A204.1 (cell line): ENCODE data around the gene AMER3.

Experiments used
- FAIRE-seq: peaks from 2 replicates; lab custom pipeline; 2012; peaks lifted over from hg19 to GRCh38; lab: Jason Lieb, UNC

The AMER3 gene

DNA sequence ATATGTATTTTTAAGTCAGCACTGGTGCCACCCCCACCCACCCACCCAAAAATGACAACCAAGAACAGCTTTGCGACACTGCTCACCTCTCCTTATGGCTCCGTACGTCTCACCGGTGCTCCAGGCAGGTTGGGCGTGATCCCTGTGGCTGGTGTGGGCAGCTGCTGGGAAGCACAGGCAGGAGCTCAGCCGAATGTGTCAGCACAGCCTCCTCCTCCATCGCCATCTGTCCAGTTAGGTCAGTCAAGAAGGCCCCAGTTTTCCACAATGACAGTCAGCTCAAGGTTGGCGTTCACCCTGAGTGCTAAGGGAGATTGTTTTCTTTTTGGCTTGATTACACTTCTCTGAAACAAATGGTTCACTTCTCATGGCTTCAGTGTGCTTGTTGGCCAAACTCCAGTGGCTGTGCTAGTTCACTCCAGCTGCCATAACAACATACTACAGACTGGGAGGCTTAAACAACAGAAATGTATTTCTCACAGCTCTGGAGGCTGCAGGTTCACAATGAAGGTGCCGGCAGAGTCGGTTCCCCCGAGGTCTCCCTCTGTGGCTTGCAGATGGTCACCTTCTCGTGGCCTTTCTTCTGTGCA lies 30.2 kb downstream of the AMER3 start:
- no peak for FAIRE-seq

DNA sequence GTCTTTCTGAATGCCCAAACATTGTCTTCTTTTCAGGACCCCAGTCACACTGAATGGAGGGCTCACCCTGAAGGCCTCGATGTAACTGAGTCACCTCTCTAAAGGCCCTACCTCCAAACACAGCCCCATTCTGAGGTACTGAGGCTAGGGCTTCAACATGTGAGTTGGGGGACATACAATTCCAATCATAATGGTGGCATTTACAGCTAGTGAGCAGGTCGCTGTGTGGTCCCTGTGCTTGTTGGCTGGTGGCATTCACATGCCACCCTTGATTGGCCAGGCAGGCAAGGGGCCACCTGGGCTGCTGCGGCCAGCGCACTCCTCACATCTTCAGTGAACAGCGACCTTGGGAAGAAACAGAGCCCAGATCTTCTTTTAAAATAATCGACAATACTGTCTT lies 30.7 kb downstream of the AMER3 start:
- no peak for FAIRE-seq

DNA sequence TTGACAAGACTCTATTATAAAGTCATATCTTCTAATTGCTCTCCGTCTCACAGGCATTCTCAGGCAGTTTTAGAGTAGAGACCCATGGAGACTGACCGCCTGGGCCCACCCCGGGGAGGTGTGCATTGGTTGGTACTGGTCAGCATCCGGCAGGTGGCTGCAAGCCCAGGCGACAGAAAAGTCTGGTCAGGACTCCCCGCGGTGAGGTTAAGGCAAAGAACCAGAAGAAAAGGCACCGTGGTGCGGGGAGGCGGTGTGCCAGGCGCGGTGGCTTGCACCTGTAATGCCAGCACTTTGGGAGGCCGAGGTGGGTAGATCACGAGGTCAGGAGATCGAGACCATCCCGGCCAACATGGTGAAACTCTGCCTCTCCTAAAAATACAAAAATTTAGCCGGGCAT lies 32.5 kb downstream of the AMER3 start:
- no peak for FAIRE-seq

DNA sequence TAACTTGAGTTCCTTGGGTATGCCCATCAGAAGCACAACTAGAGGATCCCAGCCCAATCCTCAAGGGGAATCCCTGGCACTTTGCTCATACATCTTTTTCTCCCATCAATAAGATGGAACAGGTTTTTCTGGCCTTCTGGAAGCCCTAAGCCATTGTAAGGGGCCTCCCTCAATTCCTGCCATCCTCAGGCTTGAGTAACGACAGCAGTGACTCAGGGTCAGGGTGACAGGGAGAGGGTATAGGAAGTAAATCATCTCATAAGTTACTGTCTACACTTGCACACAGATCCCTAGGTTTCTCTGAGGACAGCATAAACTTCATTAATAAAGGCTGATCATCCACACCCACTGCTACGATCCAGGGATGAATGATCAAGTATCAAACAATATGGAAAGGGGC lies 35.0 kb downstream of the AMER3 start:
- no peak for FAIRE-seq

DNA sequence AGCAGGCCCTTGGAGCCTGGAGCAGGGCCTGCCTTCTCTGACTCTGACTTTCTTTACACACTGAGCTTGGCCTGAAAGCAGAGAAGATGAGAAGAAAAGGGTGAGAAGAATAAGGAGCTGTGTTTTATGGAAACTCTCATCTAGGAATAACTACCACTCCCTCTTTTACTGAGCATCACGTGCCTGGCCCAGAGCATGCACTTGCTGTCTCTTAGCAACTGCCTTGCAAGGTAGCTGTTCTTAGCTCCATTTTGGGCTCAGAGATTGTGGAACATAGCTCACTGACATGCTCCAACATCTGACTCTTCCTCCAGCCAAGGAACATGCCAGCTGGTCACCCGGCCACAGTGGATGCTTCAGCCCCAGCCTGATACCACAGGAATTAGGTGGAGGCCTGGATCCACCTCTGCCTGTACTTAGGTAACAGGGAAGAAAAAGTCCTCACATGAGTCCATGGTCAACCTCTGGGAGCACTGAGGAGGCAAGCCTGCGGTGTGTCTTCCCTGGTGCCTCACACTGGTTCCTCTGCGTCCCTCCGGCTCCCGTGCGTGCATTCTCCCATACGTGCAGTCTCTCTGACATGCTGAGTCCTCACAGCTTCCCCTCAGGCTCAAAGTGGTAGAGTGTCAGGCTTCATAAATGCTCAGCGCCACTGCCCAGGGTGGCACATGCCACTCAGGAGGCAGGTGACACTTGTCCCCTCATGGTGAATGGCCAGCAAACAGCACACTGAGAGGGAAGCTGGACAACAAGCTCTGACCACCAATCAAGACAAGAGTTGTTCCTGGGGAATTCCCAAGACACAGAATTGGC lies 35.7 kb downstream of the AMER3 start:
- FAIRE-seq: no peak

DNA sequence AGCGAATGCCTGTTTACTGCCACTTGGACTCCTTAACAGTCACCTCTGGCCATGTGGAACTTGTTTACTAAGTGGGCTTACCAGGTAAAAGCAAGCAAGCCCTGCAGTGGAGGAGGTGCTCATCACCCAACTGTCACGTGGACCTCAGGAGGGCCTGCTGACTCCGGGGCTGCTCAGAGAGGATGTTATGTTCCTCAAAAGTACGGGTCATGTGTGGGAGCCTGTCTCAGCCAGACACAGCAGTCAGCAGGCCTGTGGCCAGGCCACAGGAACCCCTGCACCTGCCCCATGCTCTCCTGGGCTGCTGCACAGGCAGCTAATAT lies 36.2 kb downstream of the AMER3 start:
- FAIRE-seq: no peak

DNA sequence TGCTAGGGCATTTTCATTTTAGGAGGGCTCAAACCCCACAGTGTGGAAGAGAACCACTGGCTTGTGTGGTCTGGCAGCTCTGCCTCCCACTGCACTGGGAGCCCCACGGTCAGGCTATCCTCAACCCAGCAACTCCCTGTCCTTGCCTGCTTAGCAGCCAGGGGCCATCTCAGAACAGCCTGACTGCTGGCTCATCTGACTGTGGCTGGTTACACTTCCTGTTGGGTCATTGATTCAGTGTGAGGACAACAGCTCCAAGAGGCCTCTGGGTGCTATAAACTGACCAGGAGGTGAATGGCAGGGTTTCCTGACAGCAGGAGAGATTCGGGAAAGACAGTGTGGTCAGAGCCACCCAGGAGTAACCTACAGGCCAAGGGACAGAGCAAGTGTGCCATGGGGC lies 40.1 kb downstream of the AMER3 start:
- FAIRE-seq: no peak

DNA sequence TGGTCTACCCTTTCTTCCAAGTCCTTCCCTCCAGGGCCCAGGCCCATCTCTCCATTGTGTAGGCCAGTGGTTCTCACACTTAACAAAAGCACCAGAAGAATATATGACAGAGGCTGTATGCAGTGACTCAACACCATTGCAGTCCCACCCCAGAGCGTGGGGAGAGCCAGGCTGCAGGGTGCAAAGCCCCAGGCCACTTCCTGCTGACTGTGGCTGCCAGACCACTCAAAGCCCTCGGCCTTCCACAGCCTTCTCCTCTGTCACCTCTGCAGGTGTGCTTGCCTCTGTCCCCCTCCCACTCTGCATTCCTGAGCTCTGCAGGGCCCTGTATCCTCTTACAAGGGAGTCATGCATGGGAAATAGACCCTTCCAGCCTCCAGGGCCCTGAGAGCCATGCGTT lies 41.0 kb downstream of the AMER3 start:
- FAIRE-seq: no peak

DNA sequence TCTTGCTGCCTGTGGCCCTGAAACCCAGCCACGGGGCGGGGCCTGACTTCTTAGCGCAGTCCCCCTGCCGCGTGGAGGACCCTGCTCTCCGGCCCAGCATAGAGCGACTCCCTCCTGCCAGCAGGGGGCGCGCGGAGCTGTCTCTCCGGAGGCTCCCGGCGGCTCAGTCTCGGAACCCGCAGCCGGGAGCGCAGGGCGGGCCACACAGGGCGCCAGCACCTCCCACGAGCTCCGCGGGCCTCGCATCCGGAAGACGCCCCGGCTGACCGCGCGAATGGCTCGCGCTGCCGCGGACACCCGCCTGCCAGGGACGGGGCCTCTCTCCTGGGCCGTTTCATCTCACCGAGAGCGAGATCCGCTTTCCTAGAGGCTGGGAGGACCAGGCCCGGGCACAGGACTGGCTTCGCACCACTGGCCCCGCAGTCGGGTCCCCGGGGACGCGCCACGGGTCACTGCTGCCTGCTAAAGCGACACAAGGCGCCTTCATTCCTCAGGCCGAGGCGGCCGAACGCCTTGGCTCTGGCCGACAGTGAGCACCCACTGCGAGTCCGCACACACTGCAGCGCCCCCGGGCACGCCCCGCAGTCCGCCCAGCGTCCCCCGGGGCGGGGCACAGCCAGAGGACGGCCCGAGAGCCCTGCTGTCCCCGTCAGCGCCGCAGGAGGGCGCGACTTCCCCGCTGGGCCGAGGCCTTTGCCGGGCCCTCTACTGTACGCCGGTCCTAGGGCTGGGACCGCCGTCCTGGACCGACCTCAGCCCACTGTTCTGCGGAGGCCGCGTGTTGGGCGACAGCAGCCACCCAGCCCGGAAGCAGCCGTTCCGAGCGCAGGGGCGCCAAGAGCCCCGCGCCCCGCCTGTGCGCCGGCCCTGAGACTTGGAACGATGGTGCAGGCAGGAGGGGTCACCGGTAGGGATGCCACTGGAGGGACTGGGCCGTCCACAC lies 42.4 kb downstream of the AMER3 start:
- FAIRE-seq: no peak

DNA sequence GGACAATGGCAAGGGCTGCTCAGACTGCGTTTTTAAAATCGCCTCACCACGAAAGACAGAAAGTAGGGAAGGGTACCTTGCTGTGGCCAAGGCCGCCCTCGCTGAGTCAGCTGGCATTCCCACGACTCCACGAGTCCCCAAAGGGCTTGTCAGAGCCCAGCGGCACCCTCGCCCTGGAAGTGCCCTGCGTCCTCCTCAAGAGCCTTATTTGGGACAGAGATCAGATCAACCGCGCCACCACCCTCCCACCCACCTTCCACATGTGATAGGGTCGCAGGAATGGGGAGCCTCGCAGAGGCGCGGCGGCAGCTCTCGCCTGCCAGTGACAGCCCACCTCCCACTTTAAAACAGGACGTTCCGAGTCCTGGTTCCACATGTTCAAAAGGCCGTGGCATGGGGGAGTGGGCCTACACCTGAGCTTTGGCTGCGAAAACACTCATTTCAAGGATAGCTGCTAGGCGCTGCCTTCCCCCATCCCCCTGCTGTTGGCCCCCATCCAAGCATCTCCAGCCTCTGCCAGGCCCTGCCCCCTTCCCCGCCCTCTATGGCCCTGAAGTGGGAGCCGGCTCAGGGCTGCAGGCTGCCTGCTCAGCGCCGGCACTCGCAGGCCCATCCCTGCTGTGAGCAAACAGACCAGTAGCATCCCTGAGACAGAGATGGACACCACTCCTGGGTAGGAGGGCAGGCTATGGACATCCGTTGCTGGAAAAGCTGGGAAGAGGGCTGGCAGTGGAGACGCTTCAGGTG lies 43.3 kb downstream of the AMER3 start:
- FAIRE-seq: no peak

DNA sequence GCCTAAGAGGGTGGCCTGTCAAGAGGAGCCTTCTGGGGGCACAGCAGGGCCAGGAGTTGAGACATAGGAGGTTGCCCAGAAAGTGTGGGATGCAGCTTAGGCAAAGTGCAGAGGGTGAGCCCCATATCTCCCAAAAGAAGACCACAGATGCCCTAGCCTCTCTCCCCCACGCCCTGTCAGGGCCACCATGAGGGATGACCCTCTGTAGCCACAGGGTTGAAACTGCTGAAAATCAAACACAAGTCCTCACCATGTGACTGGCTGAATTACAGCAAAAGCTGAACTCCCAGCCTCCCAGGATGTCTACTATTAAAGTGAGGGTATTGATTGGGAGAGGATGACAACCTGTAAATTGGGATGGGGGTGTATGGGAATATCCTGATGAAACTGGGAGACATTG lies 44.0 kb downstream of the AMER3 start:
- no peak for FAIRE-seq

DNA sequence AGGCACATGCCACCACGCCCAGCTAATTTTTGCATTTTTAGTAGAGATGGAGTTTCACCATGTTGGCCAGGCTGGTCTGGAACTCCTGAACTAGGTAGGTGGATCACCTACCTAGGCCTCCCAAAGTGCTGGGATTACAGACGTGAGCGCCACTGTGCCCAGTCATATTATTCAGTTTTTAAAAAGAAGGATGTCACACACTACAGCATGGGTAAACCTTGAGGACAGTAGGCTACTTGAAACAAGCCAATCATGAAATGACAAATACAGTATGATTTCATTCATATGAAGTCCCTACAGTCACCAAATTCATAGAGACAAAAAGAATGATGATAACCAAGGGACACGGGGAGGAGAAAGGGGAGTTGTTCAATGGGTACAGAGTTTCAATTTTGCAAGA lies 50.3 kb downstream of the AMER3 start:
- no peak for FAIRE-seq

DNA sequence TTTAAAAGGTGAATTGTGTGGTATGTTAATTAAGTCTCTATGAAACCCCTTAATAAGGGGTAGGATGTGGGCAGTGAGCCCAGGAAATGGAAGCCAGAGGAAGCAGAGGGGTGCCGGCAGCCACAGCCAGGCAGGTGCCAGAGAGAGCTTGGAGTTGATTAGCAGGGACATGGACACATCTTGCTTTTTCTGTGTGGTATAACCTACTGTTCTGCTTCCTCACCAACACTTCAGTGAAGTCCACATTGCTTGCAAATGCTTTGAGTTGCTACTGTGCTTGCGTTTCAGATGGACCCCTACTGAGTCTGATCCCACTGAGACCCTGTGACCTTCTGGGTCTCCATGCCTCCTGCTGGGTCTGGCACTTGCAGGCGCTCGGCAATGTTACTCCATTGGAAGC lies 51.0 kb downstream of the AMER3 start:
- FAIRE-seq: no peak

DNA sequence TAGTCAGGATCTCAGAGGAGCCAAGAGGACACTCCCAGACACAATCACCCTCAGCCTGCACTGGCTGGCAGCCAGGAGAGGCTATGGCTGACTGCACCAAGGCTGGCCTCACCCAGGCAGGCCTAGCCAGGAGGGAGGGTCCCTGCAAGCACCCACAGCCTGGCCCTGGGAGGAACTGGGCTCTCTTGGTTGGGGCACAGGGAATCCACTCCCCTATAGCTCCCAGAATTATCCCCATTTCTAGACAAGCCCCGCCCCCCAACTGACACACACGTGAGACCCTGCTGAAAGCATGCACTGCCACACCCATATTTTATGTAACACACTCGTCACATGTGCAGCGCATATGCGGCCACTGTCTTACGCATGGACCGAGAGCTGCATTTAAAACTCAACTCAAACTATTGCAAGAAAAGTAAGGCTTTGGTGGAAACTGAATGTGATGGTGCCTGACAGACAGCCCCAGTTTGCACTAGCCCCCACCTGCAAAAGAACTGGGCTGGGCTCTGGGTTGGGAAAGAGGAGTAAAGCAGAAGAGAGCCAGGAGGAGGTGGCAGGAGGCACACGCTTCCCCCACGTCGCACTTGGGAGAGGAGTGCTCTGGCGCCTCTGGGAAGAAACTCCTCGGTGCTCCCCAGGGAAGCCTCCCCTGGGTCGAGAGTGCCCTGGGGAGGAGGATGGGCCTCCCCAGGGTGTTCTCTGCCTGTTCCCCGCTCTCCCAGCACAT lies 52.5 kb downstream of the AMER3 start:
- FAIRE-seq: no peak

DNA sequence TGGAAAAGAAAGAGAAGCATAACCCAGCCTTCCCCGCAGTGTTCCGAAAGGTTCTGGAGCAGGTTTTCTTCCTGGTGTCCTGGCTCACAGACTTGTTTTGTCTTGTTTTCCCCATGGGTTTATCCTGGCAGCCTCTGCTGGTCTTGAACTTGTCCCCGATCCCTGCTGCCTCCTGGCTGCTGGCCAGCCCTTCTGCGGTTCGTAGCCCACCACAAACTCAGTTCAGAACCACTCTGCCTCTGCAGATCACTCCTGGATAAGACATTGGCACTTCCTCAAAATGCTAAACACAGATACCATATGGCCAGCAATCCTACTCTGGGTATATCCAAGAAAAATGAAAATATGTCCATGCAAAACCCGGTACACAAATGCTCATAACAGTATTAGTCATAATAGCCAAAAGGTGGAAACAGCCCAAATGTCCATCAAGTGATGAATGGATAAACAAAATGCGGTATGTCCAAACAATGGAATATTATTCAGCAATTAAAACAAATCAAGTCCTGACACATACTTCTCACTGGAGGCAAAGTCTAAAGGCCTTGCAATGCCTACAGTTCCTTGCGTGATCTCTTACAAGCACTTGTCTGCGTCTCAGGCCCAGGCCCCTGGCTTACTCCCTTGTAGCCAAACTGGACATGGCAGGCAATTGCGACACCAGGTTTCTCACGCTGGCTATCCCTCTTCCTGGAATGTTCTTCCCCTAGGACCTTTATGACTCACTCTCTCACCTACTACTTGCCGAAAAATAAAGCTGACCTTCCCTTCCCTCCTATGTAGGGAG lies 53.3 kb downstream of the AMER3 start:
- no peak for FAIRE-seq

DNA sequence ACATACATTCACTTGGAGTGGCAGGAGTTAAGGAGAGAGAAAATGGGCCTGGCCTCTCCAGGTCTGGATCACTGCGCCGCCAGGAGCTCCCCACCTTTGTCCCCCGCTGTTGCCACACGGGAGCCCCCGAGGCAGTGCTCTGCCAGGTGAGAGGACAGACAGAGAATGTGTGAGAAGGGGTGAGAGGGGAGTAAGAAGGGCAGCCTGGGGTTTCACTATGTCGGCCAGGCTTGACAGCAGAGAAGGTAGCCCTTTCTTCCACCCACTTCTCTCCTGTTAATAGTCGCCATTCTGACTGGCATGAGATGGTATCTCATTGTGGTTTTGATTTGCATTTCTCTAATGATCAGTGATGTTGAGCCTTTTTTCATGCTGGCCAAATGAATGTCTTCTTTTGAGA lies 55.1 kb downstream of the AMER3 start:
- no peak for FAIRE-seq

DNA sequence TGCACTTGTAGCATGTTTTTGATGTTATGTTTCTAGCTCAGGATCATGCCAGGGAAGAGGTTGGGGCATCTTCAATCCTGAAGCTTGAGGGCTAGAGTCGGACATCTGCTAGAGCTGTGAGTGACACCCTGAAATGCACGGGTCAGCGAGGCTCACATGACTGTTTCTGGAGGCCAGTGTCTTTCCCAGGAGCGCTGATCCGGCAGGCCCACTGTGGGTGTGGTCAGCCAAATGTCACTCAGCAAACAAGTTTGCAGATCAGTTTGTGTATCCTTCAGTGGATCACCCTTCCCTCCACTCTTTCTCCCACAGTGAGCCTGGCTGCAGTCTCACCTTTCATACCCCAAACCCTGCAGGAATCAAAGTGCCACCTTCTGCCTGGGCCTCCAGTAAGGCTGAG lies 58.4 kb downstream of the AMER3 start:
- FAIRE-seq: no peak

DNA sequence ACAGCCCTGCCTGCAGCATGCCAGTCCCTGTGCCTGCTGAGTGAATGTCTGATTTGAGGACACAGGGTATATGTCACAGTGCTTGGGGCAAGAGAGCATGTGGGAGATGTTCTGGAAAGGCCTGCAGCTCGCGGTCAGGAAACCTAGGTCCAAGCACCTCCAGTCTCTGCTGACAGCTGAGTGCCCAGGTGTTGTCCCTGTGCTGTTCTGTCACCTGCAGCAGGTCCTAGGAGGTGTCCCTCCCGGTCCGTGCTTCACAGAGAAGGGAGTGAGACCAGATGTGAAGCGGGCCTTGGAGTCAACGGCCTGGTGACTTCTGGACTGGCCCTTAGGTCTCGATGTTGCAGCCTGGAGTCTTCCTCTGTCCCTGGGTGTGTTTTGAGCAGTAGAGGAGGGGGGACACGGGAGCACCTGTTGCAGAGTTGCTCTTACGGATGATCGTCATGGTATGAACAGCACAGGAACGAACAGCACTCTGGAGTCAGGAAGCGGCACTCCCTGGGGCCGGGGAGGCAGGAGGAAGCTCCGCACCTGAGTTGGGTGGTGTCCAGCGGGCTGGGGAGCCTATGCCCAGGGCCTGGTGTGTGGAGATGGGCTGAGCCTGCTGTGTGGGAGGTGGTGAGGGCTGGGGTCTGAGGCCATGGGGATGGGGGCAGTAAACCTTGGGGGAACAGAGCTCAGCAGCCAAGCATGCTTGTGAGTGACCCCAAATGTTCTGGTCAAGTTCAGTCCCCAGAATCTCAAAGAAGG lies 59.8 kb downstream of the AMER3 start:
- FAIRE-seq: no peak
